Spleen (tissue), 7 donors: Measurements from ENCODE around the gene OR8K3.

ENCODE experiments used
- CTCF ChIP-seq, 11 experiments: fragments of 200-600 bp in 7 of 11; fragments of 450-650 bp in 4 of 11; sonication (generic) in 4 of 11; IDR thresholded peaks in 8 of 11; conservative IDR thresholded peaks in 3 of 11; 1 replicate in 7 of 11; 2 replicates in 4 of 11; pipeline versions ENCODE4 v1.4.0 to v1.8.0; 2016 to 2021; ENCODE audit warnings: antibody characterized with exemption in 11 of 11, inconsistent platforms in 4 of 11, mild to moderate bottlenecking in 1 of 11
- POLR2A ChIP-seq, 3 donors: fragments of 450-650 bp; IDR thresholded peaks; one replicate each; pipeline ENCODE4 v1.5.1; 2017; ENCODE audit warnings: antibody characterized with exemption in 3 of 3, mild to moderate bottlenecking in 1 of 3
- POLR2AphosphoS5 ChIP-seq, 3 donors: sonication (generic); formaldehyde crosslinking; IDR thresholded peaks; one replicate each; pipeline ENCODE4 v1.5.1; 2017; ENCODE audit warnings: antibody characterized with exemption in 3 of 3
- donor health status: DM: no; HTN: no; CAD: no; lungs with moderate emphysema.
- donor health status: DM: no; HTN: no; CAD: no.
- donor health status: DM: no; HTN: no; CAD: no.

DNA sequence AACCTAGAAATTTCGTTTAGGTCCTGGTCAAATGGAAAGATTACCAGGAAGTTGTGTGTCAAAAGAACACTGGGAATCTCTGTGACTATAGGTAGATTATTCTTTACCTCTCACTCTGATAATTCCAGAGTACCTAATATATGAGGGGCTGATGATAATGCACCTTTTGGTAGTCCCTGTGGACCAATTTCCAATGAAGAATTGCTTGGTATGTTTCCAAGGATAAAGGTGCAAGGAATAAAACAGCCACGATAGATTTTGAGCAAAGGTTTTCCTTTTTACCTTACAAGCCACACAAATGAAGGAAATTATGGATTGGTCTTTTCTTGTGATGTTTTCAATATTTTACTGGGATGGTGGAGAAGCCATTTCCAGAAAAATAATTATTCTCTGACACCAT lies 22.8 kb upstream of the OR8K3 start, which contains the start of gene OR8H1:
- no peak for TF ChIP-seq CTCF (IDR thresholded peaks at IDR 0.05 in 8 of 11, conservative IDR thresholded peaks at IDR 0.05 in 3 of 11)
- TF ChIP-seq POLR2AphosphoS5 (IDR thresholded peaks at IDR 0.05) = no peak
- TF ChIP-seq POLR2A (IDR thresholded peaks at IDR 0.05) = no peak
